GM18526 (cell line): ENCODE results near the gene HPSE.

ENCODE experiments used
- POLR2A ChIP-seq: IDR thresholded peaks from 3 replicates; pipeline ENCODE4 v1.6.1; 2011; ENCODE audit not compliant: insufficient read length; ENCODE audit errors: extremely low read depth

HPSE gene

DNA sequence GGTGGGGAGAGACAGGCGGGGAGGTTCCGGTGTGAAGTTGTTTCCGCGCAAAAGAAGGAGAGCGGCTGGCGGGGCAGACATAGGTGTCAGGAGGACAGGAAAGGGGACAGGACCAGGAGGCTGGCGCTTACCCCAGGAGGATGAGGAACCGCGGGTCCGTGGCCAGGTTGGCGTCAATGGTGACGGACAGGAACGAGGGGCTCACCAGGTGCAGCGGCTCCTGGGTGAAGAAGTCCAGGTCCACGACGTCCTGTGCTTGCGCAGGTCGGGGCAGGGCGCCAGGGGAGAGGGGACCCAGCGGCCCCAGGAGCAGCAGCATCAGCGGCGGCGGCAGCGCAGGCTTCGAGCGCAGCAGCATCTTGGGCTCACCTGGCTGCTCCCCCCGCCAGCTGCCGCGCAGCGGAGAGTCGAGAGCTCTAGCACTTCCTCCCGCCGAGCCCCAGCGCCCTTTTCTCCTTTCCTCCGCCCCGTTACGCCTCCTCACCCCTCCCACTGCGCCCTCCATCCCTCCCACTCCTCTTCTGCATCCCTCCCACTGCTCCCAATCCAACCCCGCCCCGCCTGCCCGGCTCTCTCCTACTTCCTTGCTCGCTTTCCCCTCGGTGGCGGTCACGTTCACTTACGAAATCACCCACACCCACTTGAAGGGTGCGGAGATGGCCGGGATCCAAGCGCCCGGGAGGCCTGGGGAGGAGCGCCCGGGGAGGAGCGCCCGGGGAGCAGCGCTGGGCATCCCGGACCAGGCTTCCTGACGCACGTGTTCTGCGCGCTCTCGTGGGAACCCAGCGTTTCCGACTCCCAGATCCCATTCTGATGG is at the start of gene HPSE:
Gene HPSE, minus strand, starts transcription at position 424 of the 817 bp plus-strand sequence. Its CDS starts 66 bp downstream, at position 358.
- no peak for TF ChIP-seq POLR2A

GRCh38 chr4:83382850-83383249 is 48.2 kb upstream of the HPSE start:
- no peak for TF ChIP-seq POLR2A

GRCh38 chr4:83381173-83381572 is 46.5 kb upstream of the HPSE start:
- no peak for TF ChIP-seq POLR2A

DNA sequence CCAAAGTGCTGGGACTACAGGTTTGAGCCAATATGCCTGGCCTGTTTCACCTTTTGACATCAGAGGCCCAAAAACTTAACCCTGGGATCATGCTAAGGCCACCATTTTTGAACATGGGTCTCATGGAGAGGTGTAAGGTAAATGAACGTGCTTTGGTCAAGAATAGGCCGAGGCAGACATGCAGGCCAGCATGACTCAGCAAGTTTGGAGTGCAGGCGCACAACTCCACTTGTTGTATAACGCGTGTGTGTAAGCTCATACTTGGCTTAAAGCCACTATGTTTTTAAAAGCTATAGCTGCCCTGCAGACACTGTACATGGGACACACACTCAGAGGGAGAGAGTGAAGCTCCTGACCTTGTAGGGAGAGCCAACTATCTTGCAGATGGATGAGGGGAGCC is 43.8 kb upstream of the HPSE start:
- TF ChIP-seq POLR2A: no peak

DNA sequence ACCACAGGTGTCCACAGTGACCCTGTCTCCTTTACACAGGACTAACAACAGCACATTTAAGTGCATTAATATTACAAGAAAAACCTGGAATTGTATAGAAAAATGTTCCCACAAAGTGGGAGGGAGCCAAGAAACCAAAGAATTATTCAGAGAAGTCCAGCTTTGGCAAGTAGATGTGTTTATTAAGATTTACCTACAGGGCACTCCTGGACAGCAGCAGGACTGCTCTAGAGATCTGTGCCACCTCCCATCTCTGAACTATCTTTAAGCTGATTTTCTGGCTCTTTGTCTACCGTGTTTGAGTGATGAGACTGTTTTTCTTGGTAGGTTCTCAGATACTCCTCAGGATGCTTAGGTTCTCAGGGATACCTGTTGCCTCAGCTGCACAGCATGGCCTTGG is 38.3 kb upstream of the HPSE start:
- TF ChIP-seq POLR2A: no peak

DNA sequence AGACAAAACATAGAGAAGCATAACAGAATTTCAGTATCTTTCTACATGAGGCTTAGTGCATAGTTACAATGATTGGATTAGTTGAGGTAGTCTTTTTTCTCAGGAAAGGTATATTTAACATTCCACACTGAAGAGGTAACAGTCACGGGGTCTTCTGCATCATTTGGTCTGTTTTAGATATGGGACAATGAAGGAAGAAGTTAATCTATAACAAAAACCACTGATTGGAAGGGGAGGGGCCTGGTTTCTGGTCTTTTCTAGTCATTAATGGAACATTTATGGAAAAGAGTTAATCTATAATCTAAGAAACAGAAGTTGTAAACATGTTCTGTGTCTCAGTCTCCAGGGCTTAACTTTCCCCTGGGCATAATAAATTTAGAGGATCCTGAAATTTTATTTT is 37.3 kb upstream of the HPSE start:
- TF ChIP-seq POLR2A: no peak

- TF ChIP-seq POLR2A: no peak
These were observed 36.6 kb upstream of the HPSE start for GRCh38 chr4:83371235-83371634.

DNA sequence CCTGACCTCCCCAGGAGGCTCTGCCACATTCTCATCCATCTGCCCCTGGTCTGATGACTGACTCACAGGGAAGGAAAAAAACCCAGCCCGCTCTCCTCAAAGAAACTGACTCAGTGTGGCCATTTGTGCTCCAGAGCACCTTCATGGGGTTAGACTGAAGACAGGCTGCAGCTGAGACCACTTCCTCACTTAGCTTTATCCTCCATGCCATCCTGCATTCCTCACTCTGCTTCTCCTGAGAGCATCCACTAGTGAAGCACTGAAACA is 35.9 kb upstream of the HPSE start:
- TF ChIP-seq POLR2A: no peak

DNA sequence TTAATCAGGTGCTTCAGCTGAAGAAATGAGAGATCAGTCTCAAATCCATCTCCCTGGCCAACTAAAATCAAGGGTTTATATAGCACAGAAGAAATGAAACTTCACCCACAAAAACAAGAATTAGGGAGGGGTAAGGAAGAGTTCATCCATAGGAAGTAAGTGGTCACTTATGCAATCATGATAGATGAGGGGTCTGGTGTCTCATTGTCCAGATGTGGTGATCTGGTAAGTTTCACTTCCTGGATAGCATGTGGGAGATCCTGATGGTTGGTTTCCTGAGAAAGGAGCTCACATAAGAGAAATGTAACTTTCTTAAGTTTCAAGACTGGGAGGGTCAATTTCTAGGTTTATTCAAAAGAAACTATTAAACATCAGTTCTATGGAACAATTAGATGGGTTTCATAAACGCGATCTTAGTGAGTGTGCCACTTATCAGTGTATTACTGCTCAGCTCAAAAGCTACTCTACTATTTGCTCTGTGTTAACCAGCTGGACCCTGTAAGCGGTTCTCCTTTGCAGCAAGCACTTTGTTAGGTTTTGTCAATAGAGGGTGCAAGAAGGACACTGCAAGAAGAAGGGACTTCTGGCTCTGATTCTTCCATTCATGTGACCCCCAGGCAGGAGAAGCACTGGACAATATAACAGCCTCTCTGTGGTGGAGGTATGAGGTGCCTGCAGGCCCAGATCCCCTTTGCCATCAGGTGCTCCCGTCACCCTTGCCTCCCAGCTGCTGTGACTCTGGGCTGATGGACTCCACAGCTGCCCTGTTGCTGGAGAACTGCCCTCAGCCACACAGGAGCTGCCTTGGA is 35.4 kb upstream of the HPSE start:
- TF ChIP-seq POLR2A: no peak

DNA sequence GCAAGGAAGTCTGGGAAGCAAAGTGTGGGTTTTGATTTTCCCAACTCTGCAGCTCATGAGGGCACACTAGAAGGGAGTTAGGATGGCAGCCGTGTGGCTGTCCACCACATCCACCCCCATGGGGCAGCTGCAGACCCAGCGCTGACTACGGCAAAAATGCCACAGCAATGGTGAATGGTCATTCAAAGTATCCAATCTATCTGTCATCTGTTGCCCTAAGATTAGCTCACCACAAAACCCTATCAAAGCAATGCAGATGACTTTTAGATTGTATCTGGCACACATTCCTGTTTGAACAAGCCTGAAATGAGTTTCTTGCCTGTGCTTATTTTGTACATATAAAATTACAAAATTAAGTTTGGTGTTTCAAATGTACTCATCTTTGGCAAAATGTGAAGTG is 29.7 kb upstream of the HPSE start:
- no peak for TF ChIP-seq POLR2A

- no peak for TF ChIP-seq POLR2A
These were observed 28.1 kb upstream of the HPSE start for GRCh38 chr4:83362492-83363329.

DNA sequence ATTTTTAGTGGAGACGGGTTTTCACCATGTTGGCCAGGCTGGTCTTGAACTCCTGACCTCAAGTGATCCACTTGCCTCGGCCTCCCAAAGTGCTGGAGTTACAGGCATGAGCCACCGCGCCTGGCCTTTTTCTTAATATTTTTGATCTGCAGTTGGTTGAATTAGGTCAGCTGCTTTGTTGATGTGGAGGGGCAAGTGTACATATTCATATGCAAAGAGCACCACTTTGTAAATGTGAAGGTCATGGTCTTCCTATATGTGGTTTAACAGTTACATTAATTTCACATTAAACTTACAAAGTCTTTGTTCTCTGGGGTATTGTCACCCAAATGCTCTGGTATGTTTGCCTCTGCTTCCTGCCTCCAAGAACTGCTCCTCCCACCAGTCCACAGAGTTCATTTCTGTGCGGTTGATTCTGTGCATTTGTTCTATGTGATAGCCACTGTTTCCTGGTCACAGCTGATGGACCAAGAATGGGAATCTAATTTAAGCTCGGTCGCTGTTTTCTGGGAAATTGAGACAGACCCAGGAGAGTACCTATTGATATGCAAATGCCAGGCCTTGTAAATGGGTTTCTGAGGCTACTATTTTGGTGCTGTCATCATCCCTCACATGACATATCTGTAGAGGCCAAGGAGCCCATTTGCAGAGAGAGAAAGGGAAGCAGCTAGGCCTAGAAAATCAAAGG is 26.9 kb upstream of the HPSE start:
- no peak for TF ChIP-seq POLR2A

DNA sequence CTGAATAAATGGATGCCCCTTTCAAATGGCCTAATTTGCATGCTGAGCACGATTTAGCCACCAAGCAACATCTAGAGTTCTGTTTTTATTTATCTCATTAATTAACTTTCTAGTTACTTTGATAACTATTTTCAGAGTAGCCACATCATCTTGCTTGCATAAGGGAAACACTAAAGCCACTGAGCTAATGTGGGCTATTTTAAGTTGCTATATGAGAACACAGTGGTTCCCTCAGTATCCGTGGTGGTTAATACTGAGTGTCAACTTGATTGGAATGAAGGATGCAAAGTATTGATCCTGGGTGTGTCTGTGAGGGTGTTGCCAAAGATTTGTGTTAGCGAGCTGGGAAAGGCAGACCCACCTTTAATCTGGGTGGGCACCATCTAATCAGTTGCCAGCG is 25.4 kb upstream of the HPSE start:
- TF ChIP-seq POLR2A: no peak

- TF ChIP-seq POLR2A: no peak
These were observed 23.8 kb upstream of the HPSE start for GRCh38 chr4:83358410-83358809.
